ENCODE measurements around the gene SNAI1.
"Not testable (repeated sequence)": the region's sequence is repeated elsewhere in the genome, so short reads cannot be mapped to it uniquely, and the experiment has no call there.

The SNAI1 gene

GRCh38 chr20:49964964-49965780, 17.6 kb upstream of the SNAI1 start:
- no peak for DNase-seq (ENCODE audit: low read depth)

GRCh38 chr20:49965781-49966305, 16.9 kb upstream of the SNAI1 start:
- no peak for DNase-seq (ENCODE audit: low read depth)

GRCh38 chr20:49966861-49967260, 15.9 kb upstream of the SNAI1 start:
- DNase-seq (ENCODE audit: low read depth) = no peak

GRCh38 chr20:49969234-49969633, 13.5 kb upstream of the SNAI1 start:
- no peak for DNase-seq (ENCODE audit: low read depth)

GRCh38 chr20:49969946-49970345, 12.8 kb upstream of the SNAI1 start:
- DNase-seq (ENCODE audit: low read depth) = no peak

GRCh38 chr20:49970498-49970897, 12.3 kb upstream of the SNAI1 start:
- no peak for DNase-seq (ENCODE audit: low read depth)

- DNase-seq (ENCODE audit: low read depth) = no peak
Observed at GRCh38 chr20:49973981-49974380, 8.8 kb upstream of the SNAI1 start.

GRCh38 chr20:49976542-49976941, 6.2 kb upstream of the SNAI1 start:
- no peak for DNase-seq (ENCODE audit: low read depth)

GRCh38 chr20:49977740-49978139, 5.0 kb upstream of the SNAI1 start:
- DNase-seq (ENCODE audit: low read depth) = not testable (repeated sequence)

- no peak for DNase-seq (ENCODE audit: low read depth)
Observed at GRCh38 chr20:49978685-49979029, 4.1 kb upstream of the SNAI1 start.

GRCh38 chr20:49979030-49979832, 3.5 kb upstream of the SNAI1 start:
- no peak for DNase-seq (ENCODE audit: low read depth)

GRCh38 chr20:49980140-49981008, 2.4 kb upstream of the SNAI1 start:
- no peak for DNase-seq (ENCODE audit: low read depth)

GRCh38 chr20:49981218-49982071, 1.3 kb upstream of the SNAI1 start:
- DNase-seq (ENCODE audit: low read depth) = no peak

GRCh38 chr20:49982072-49982345, 771 bp upstream of the SNAI1 start:
- DNase-seq (ENCODE audit: low read depth) = no peak

GRCh38 chr20:49983123-49983847, 505 bp downstream of the SNAI1 start:
- no peak for DNase-seq (ENCODE audit: low read depth)

GRCh38 chr20:49983848-49984408, 1.1 kb downstream of the SNAI1 start:
- no peak for DNase-seq (ENCODE audit: low read depth)

- no peak for DNase-seq (ENCODE audit: low read depth)
Observed at GRCh38 chr20:49984426-49985153, 1.8 kb downstream of the SNAI1 start.

- DNase-seq (ENCODE audit: low read depth) = no peak
Observed at GRCh38 chr20:49985157-49985556, 2.4 kb downstream of the SNAI1 start.

GRCh38 chr20:49985617-49986016, 2.8 kb downstream of the SNAI1 start:
- no peak for DNase-seq (ENCODE audit: low read depth)

- DNase-seq (ENCODE audit: low read depth) = no peak
Observed at GRCh38 chr20:49986049-49986448, 3.3 kb downstream of the SNAI1 start.
